H9 (cell line): ENCODE results near the gene ADPRH. TPM values are rescaled to one million over a fixed set of nuclear protein-coding genes. Genes with fewer than 3 reads are reported as not detected.

Experiments
- DNase-seq: peaks from one replicate; pipeline ENCODE4 v3.0.0-alpha.2; 2017
- H2AFZ ChIP-seq: one replicate; pipeline ENCODE4 v1.6.1; 2013; ENCODE audit warnings: mild to moderate bottlenecking, low read length, control low read depth, moderate library complexity
- H2AK5ac ChIP-seq: 2 replicates; pipeline ENCODE4 v1.6.1; 2013; ENCODE audit warnings: low read length, control low read depth, mixed read lengths; ENCODE audit not compliant: insufficient read length
- H2BK120ac ChIP-seq: one replicate; pipeline ENCODE4 v1.6.1; 2013; ENCODE audit warnings: low read depth, mild to moderate bottlenecking, low read length, control low read depth, inconsistent platforms; ENCODE audit not compliant: poor library complexity, severe bottlenecking
- H2BK12ac ChIP-seq: 2 replicates; pipeline ENCODE4 v1.6.1; 2013; ENCODE audit warnings: low read length, control low read depth, mixed read lengths, low read depth; ENCODE audit not compliant: insufficient read length
- H2BK15ac ChIP-seq: 2 replicates; pipeline ENCODE4 v1.6.1; 2013; ENCODE audit warnings: low read depth, low read length, control low read depth
- H2BK20ac ChIP-seq: one replicate; pipeline ENCODE4 v1.6.1; 2013; ENCODE audit warnings: low read depth, mild to moderate bottlenecking, low read length, control low read depth, inconsistent platforms; ENCODE audit not compliant: poor library complexity, severe bottlenecking
- H2BK5ac ChIP-seq: 2 replicates; pipeline ENCODE4 v1.6.1; 2013; ENCODE audit warnings: low read length, control low read depth, mixed read lengths; ENCODE audit not compliant: insufficient read length
- H3K14ac ChIP-seq: 2 replicates; pipeline ENCODE4 v1.6.1; 2013; ENCODE audit warnings: low read length, control low read depth; ENCODE audit not compliant: insufficient read depth
- H3K18ac ChIP-seq: 2 replicates; pipeline ENCODE4 v1.6.1; 2013; ENCODE audit warnings: low read depth, mild to moderate bottlenecking, mixed read lengths, low read length, control low read depth; ENCODE audit not compliant: insufficient read length
- H3K23ac ChIP-seq: 2 replicates; pipeline ENCODE4 v1.6.1; 2013; ENCODE audit warnings: low read length, control low read depth, mixed read lengths, low read depth; ENCODE audit not compliant: insufficient read length
- H3K23me2 ChIP-seq: 2 replicates; pipeline ENCODE4 v1.6.1; 2013; ENCODE audit warnings: low read depth, mild to moderate bottlenecking, mixed read lengths, low read length, control low read depth; ENCODE audit not compliant: insufficient read length, poor library complexity, severe bottlenecking
- H3K27ac ChIP-seq: 2 replicates; pipeline ENCODE4 v1.5.1; 2013; ENCODE audit warnings: low read length, control low read depth, mixed read lengths, low read depth; ENCODE audit not compliant: insufficient read length
- H3K27me3 ChIP-seq: 2 replicates; pipeline ENCODE4 v1.6.1; 2013; ENCODE audit warnings: low read length, control low read depth, inconsistent platforms; ENCODE audit not compliant: insufficient read depth
- H3K4ac ChIP-seq: 2 replicates; pipeline ENCODE4 v1.6.1; 2013; ENCODE audit warnings: low read depth, mild to moderate bottlenecking, control low read depth, inconsistent platforms, low read length, moderate library complexity
- H3K4me1 ChIP-seq: 2 replicates; pipeline ENCODE4 v1.6.1; 2013; ENCODE audit warnings: low read length, control low read depth, inconsistent platforms; ENCODE audit not compliant: insufficient read depth
- H3K4me2 ChIP-seq: 2 replicates; pipeline ENCODE4 v1.6.1; 2013; ENCODE audit warnings: low read length, control low read depth, mixed read lengths; ENCODE audit not compliant: insufficient read length, insufficient read depth
- H3K56ac ChIP-seq: 2 replicates; pipeline ENCODE4 v1.6.1; 2013; ENCODE audit warnings: low read depth, mild to moderate bottlenecking, mixed read lengths, low read length, control low read depth; ENCODE audit not compliant: insufficient read length
- H3K79me1 ChIP-seq: 2 replicates; pipeline ENCODE4 v1.6.1; 2013; ENCODE audit warnings: low read depth, mild to moderate bottlenecking, moderate library complexity, low read length, control low read depth, inconsistent platforms; ENCODE audit not compliant: insufficient read depth, poor library complexity, severe bottlenecking
- H3K79me2 ChIP-seq: 2 replicates; pipeline ENCODE4 v1.6.1; 2013; ENCODE audit warnings: low read length, control low read depth, inconsistent platforms; ENCODE audit not compliant: insufficient read depth
- H3K9ac ChIP-seq: 2 replicates; pipeline ENCODE4 v1.6.1; 2013; ENCODE audit warnings: low read length, control low read depth, mixed read lengths; ENCODE audit not compliant: insufficient read length; ENCODE audit errors: extremely low read depth
- H3K9me3 ChIP-seq: one replicate; pipeline ENCODE4 v1.6.1; 2013; ENCODE audit warnings: low read depth, low read length, inconsistent platforms; ENCODE audit not compliant: control insufficient read depth
- H3T11ph ChIP-seq: one replicate; pipeline ENCODE4 v1.6.1; 2013; ENCODE audit warnings: mild to moderate bottlenecking, low read length, control low read depth, inconsistent platforms
- H4K20me1 ChIP-seq: one replicate; pipeline ENCODE4 v1.6.1; 2013; ENCODE audit not compliant: control insufficient read depth, insufficient read length, insufficient read depth
- H4K5ac ChIP-seq: 2 replicates; pipeline ENCODE4 v1.6.1; 2013; ENCODE audit warnings: low read depth, mild to moderate bottlenecking, mixed read lengths, low read length, control low read depth; ENCODE audit not compliant: insufficient read length
- H4K8ac ChIP-seq: replicated peaks from 2 replicates; pipeline ENCODE4 v1.6.1; 2013; ENCODE audit warnings: low read length, control low read depth, mixed read lengths, low read depth; ENCODE audit not compliant: insufficient read length
- H4K91ac ChIP-seq: 2 replicates; pipeline ENCODE4 v1.6.1; 2013; ENCODE audit warnings: low read depth, mild to moderate bottlenecking, moderate library complexity, mixed read lengths, low read length, control low read depth; ENCODE audit not compliant: insufficient read length
- H3K27ac Mint-ChIP-seq, 3 experiments: 2 replicates in 2 of 3; 3 replicates in 1 of 3; pipeline ENCODE4 v1.8.0; 2020 to 2021; ENCODE audit warnings: mixed read lengths in 3 of 3, mild to moderate bottlenecking in 1 of 3, moderate library complexity in 1 of 3
- H3K27me3 Mint-ChIP-seq: 2 replicates; pipeline ENCODE4 v1.8.0; 2021; ENCODE audit warnings: low read depth, mild to moderate bottlenecking, moderate library complexity, mixed read lengths
- H3K36me3 Mint-ChIP-seq, 3 experiments: 2 replicates in 2 of 3; 3 replicates in 1 of 3; pipeline ENCODE4 v1.8.0; 2020 to 2021; ENCODE audit warnings: low read depth in 3 of 3, mixed read lengths in 3 of 3; ENCODE audit not compliant: insufficient read depth in 1 of 3
- H3K4me1 Mint-ChIP-seq, 2 experiments: 2 replicates each; pipeline ENCODE4 v1.8.0; 2020; ENCODE audit warnings: mixed read lengths in 2 of 2
- H3K4me3 Mint-ChIP-seq, 2 experiments: 2 replicates in 1 of 2; 3 replicates in 1 of 2; pipeline ENCODE4 v1.8.0; 2020 to 2021; ENCODE audit warnings: mild to moderate bottlenecking in 2 of 2, mixed read lengths in 2 of 2, moderate library complexity in 1 of 2
- H3K9me3 Mint-ChIP-seq, 2 experiments: 2 replicates in 1 of 2; 3 replicates in 1 of 2; pipeline ENCODE4 v1.8.0; 2020; ENCODE audit warnings: mild to moderate bottlenecking in 2 of 2, mixed read lengths in 2 of 2, moderate library complexity in 1 of 2
- CTCF ChIP-seq: fragments of 200-600 bp; sonication (generic); conservative IDR thresholded peaks from 3 replicates; pipeline ENCODE4 v1.8.0; 2021; ENCODE audit warnings: antibody characterized with exemption, mild to moderate bottlenecking
- WGBS: extraction: QIAGEN DNeasy Blood & Tissue Kit; methylation state at CpG from one replicate; pipeline ENCODE4 v1.1.7; 2013; ENCODE audit warnings: missing lambda C conversion rate, low lambda C conversion rate, mixed read lengths; ENCODE audit not compliant: insufficient read length; ENCODE audit errors: extremely low coverage; 5-methylcytosine and 5-hydroxymethylcytosine counted together
- total RNA-seq: library from RNA; stranded (reverse); gene quantifications from 2 replicates; pipeline ENCODE4 v1.2.1, GENCODE V29; 2021

Gene ADPRH
- total RNA-seq, 1 experiment from 2014 or later = 3.1 TPM

- no peak within 1 kb of the TSS for H2BK5ac ChIP-seq
- H3K79me1 ChIP-seq = no peaks in the 10 kb centered on the region
- H3K27me3 ChIP-seq = no peaks in the 10 kb centered on the region
- no peak within 1 kb of the TSS for H3K4me2 ChIP-seq
- Mint-ChIP-seq H3K27me3 (peaks cover 4% of the 10 kb centered on the region), H3K9me3 (no peaks in the 10 kb centered on the region; a peak in 1 of 5 replicates), H3K4me1 (peaks cover 4 to 5% of the 10 kb centered on the region in 2 experiments; a peak in 3 of 4 replicates), H3K4me3 (no peak within 1 kb of the TSS), H3K36me3 (no peaks in the 10 kb centered on the region), H3K27ac (no peak within 1 kb of the TSS)
- no peak within 1 kb of the TSS for H2AK5ac ChIP-seq
- no peak within 1 kb of the TSS for H2BK20ac ChIP-seq
- H3K56ac ChIP-seq = no peak within 1 kb of the TSS
- H2BK120ac ChIP-seq = no peak within 1 kb of the TSS
- H4K8ac ChIP-seq = no peak within 1 kb of the TSS
- H2BK12ac ChIP-seq = no peak within 1 kb of the TSS
- no peak within 1 kb of the TSS for H2AFZ ChIP-seq
- peak; percentile 79 for DNase-seq
- H3K23ac ChIP-seq = no peak within 1 kb of the TSS
- no peaks in the 10 kb centered on the region for H3K9me3 ChIP-seq
- H3K4ac ChIP-seq = no peak within 1 kb of the TSS
- H2BK15ac ChIP-seq = no peak within 1 kb of the TSS
- no peak within 1 kb of the TSS for H3K18ac ChIP-seq
- WGBS = no CpG with 5 or more reads among the region's 7 CpGs
- H4K91ac ChIP-seq = no peak within 1 kb of the TSS
- peak; percentile 65 for TF ChIP-seq CTCF
- H4K5ac ChIP-seq = no peak within 1 kb of the TSS
- no peaks in the 10 kb centered on the region for H3K79me2 ChIP-seq
- no peaks in the 10 kb centered on the region for H4K20me1 ChIP-seq
- no peak within 1 kb of the TSS for H3K14ac ChIP-seq
- H3K4me1 ChIP-seq = no peaks in the 10 kb centered on the region
- H3K9ac ChIP-seq = no peak within 1 kb of the TSS
- no peak within 1 kb of the TSS for H3K27ac ChIP-seq
- no peaks in the 10 kb centered on the region for H3K23me2 ChIP-seq
- no peak within 1 kb of the TSS for H3T11ph ChIP-seq
Observed at GRCh38 chr3:119559441-119559963, 19.8 kb upstream of the ADPRH start, which contains the start of gene CD80. Gene CD80 (minus strand): TSS chr3:119559614. CDS start chr3:119557728, 1,886 bp downstream.
